ENCODE results near the gene LMO4.

Gene LMO4

GRCh38 chr1:87292684-87293493, 35.8 kb upstream of the LMO4 start:
- Mint-ChIP-seq H3K36me3 (ENCODE audit: low read depth) (peaks cover 5% of the 10 kb centered on the region), H3K9me3 (peaks cover 10% of the 10 kb centered on the region), H3K4me1 (peaks cover 53% of the 10 kb centered on the region), H3K4me3 (no peak overlapping the region), H3K27ac (no peak overlapping the region), H3K27me3 (ENCODE audit: low read depth, poor library complexity) (peaks cover 13% of the 10 kb centered on the region)
- TF ChIP-seq, protein P1, sequence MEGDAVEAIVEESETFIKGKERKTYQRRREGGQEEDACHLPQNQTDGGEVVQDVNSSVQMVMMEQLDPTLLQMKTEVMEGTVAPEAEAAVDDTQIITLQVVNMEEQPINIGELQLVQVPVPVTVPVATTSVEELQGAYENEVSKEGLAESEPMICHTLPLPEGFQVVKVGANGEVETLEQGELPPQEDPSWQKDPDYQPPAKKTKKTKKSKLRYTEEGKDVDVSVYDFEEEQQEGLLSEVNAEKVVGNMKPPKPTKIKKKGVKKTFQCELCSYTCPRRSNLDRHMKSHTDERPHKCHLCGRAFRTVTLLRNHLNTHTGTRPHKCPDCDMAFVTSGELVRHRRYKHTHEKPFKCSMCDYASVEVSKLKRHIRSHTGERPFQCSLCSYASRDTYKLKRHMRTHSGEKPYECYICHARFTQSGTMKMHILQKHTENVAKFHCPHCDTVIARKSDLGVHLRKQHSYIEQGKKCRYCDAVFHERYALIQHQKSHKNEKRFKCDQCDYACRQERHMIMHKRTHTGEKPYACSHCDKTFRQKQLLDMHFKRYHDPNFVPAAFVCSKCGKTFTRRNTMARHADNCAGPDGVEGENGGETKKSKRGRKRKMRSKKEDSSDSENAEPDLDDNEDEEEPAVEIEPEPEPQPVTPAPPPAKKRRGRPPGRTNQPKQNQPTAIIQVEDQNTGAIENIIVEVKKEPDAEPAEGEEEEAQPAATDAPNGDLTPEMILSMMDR (IDR thresholded peaks at IDR 0.05), result peak; percentile 93
- DNase-seq, result peak; percentile 77

DNA sequence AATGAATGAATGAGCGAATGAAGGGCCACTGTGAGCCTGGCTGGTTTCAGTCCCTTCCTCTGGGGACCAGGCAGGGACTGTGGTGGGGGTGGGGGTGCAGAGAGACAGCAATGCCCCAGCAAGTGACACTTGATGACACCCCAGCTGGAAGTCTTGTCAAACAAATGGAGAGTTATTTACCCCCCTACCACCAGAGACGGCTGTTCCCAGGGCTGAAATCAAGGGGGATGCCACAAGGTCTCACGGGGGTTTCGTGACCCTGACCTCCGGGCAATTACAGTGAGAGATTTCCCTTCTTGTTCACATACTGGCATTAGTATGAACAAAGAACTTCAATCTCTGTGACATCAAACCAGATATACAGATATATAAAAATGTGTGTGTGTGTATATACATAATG, 34.0 kb upstream of the LMO4 start:
- H3K27ac Mint-ChIP-seq, result peak overlapping the region; percentile 58
- H3K27me3 Mint-ChIP-seq (ENCODE audit: low read depth, poor library complexity), result peaks cover 11% of the 10 kb centered on the region
- H3K9me3 Mint-ChIP-seq, result peaks cover 18% of the 10 kb centered on the region
- DNase-seq, result peak; percentile 51
- H3K36me3 Mint-ChIP-seq (ENCODE audit: low read depth), result peaks cover 5% of the 10 kb centered on the region
- peaks cover 60% of the 10 kb centered on the region for H3K4me1 Mint-ChIP-seq
- TF ChIP-seq, protein P1 (IDR thresholded peaks at IDR 0.05), result no peak
- no peak overlapping the region for H3K4me3 Mint-ChIP-seq

DNA sequence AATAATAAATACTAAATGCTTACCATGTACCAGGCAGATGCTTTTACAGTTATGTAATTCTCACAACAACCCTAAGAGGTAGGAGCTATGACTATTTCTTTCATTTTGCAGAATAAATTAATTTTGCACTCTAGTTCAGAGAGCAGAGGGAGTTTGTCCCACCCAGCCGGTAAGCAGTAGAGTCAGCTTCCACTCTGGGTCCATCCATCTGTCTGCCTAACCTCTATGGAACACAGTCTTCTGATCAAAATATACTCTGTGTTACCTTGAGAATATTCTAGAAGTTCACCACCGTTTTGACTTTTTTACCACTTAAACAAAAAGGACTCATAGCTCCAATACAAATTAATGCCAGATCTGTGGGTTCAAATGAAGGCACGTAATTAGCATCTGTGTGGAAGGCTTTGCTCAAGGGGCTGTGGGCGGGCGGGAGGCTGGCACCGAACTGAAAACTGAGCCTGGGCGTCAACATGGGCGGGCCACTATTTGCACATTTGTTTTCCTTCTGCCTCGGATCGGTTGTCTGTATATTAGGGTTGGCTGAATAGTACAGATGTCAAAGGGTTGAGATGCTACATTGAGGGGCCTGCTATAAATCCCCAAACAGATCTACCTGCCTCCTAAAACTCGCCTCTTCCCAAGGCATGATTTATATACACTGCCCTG, 33.1 kb upstream of the LMO4 start:
- DNase-seq, result peak; percentile 38
- H3K27me3 Mint-ChIP-seq (ENCODE audit: low read depth, poor library complexity), result peaks cover 5% of the 10 kb centered on the region
- H3K36me3 Mint-ChIP-seq (ENCODE audit: low read depth), result peaks cover 5% of the 10 kb centered on the region
- H3K9me3 Mint-ChIP-seq, result peaks cover 18% of the 10 kb centered on the region
- peak overlapping the region; percentile 5 for H3K27ac Mint-ChIP-seq
- H3K4me1 Mint-ChIP-seq, result peaks cover 69% of the 10 kb centered on the region
- TF ChIP-seq, protein P1 (IDR thresholded peaks at IDR 0.05), result no peak
- H3K4me3 Mint-ChIP-seq, result peak overlapping the region; percentile 18

DNA sequence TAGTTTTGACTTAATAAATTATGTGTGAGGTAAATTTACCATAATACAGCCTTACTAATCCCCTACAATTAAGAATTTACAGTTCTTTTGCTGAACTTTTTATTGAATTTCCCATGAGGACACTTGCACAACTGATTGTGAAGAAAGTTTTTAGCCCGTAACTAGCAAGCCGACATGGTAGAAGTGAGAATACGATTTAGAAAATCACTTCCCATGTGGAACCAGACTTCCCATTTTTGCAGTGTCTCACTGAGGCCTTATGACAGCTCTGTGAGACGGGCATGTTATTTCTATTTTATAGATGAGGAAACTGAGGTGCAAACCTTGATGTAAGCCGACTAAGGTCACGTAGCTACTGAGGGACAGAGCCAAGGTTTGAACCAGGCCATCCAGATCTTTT, 32.5 kb upstream of the LMO4 start:
- Mint-ChIP-seq H3K9me3 (peaks cover 18% of the 10 kb centered on the region), H3K4me1 (peaks cover 72% of the 10 kb centered on the region), H3K36me3 (ENCODE audit: low read depth) (peaks cover 5% of the 10 kb centered on the region), H3K4me3 (no peak overlapping the region), H3K27ac (peak overlapping the region; percentile 5), H3K27me3 (ENCODE audit: low read depth, poor library complexity) (peaks cover 4% of the 10 kb centered on the region)
- DNase-seq, result no peak
- TF ChIP-seq, protein P1 (IDR thresholded peaks at IDR 0.05), result no peak

GRCh38 chr1:87299661-87300060, 29.0 kb upstream of the LMO4 start:
- Mint-ChIP-seq H3K27ac (peak overlapping the region; percentile 98), H3K27me3 (ENCODE audit: low read depth, poor library complexity) (peaks cover 7% of the 10 kb centered on the region), H3K9me3 (peaks cover 21% of the 10 kb centered on the region), H3K36me3 (ENCODE audit: low read depth) (peaks cover 5% of the 10 kb centered on the region), H3K4me3 (no peak overlapping the region), H3K4me1 (peaks cover 50% of the 10 kb centered on the region)
- DNase-seq, result no peak
- TF ChIP-seq, protein P1 (IDR thresholded peaks at IDR 0.05), result no peak
